ENCODE results near the gene IL4R. TPM values are rescaled to one million over a fixed set of nuclear protein-coding genes. Genes with fewer than 3 reads are reported as not detected.
A peak's percentile ranks its signal among the peaks of the same experiment; 100 is the strongest.

The IL4R gene
- total and polyA plus RNA-seq, 10 of the 15 experiments (the other 5 are each of a cell fraction or from before 2014, with no cell fraction given), result 2.6 to 70.4 (median 36.6) TPM

DNA sequence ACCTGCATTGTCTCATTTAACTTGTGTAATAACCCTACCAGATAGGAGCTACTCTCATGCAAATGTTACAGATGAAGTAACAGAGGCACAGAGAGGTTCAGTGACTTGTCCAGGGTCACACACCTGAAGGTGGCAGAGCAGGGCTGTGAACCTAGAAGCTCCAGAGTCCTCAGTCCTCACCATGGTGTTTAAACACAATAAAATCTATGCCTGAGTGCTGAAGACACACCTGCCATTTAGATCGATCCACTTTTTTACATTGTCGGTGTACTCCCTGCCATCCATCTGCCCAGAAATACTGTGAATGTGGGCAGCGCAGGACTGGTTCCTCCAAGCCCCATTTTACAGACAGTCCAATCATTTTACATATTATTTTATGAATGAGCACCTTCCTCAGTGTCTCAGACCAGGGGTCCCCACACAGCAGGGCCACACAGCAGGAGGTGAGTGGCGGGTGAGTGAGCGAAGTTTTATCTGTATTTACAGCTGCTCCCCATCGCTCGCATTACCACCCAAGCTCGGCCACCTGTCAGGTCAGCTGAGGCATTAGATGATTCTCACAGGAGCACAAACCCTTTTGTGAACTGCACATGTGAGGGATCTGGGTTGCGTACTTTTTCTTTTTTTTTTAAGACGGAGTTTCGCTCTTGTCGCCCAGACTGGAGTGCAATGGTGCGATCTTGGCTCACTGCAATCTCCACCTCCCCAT is 5.6 kb downstream of the IL4R start:
- no peak for TF ChIP-seq CBX3 (IDR thresholded peaks at IDR 0.05; ENCODE audit: borderline replicate concordance, low read depth)
- no peak for TF ChIP-seq ZNF207 (IDR thresholded peaks at IDR 0.05; ENCODE audit: borderline replicate concordance)
- TF ChIP-seq, protein P1, sequence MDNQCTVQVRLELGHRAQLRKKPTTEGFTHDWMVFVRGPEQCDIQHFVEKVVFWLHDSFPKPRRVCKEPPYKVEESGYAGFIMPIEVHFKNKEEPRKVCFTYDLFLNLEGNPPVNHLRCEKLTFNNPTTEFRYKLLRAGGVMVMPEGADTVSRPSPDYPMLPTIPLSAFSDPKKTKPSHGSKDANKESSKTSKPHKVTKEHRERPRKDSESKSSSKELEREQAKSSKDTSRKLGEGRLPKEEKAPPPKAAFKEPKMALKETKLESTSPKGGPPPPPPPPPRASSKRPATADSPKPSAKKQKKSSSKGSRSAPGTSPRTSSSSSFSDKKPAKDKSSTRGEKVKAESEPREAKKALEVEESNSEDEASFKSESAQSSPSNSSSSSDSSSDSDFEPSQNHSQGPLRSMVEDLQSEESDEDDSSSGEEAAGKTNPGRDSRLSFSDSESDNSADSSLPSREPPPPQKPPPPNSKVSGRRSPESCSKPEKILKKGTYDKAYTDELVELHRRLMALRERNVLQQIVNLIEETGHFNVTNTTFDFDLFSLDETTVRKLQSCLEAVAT (IDR thresholded peaks at IDR 0.05), result 0 out of 2 replicates have a peak, but pooled peaks have one; percentile 15
- intact Hi-C loops (cut with micrococcal nuclease; ENCODE audit: unreplicated experiment), result loop anchor here (5.0 kb wide), 2 partner anchors 48 to 52 kb away; partner anchors contain the start of gene NSMCE1
- Histone ChIP-seq H3K4me3 (no peak overlapping the region), H3K36me3 (ENCODE audit: control insufficient read depth in 2 of 2, insufficient read depth in 2 of 2, low read length in 1 of 2) (no peaks in the 10 kb centered on the region; a peak in 1 of 4 replicates), H3K9ac (ENCODE audit: control insufficient read depth, insufficient read depth, low read length) (peak overlapping the region; percentile 10; the same call in 1 of the 2 replicates), H3K9me3 (replicated peaks; ENCODE audit: control insufficient read depth, insufficient read depth, low read length) (no peaks in the 10 kb centered on the region), H3K27ac (ENCODE audit: control insufficient read depth, insufficient read depth) (peak overlapping the region; percentile 45; the same call in 1 of the 2 replicates), H3K4me1 (ENCODE audit: control insufficient read depth, insufficient read depth, low read length) (peaks cover 30% of the 10 kb centered on the region), H3K79me2 (ENCODE audit: control insufficient read depth, insufficient read depth, low read length) (peaks cover 82% of the 10 kb centered on the region), H3K4me2 (ENCODE audit: control insufficient read depth, insufficient read depth) (peak overlapping the region; percentile 81), H2AFZ (ENCODE audit: control insufficient read depth, low read depth, low read length) (no peak overlapping the region), H3K27me3 (replicated peaks in 1 of 2; ENCODE audit: control insufficient read depth in 2 of 2, insufficient read depth in 2 of 2, low read length in 1 of 2) (no peaks in the 10 kb centered on the region), H4K20me1 (ENCODE audit: control insufficient read depth, insufficient read depth) (peaks cover 5% of the 10 kb centered on the region)
- ChIA-PET SMC1A (ENCODE audit: uncharacterized antibody, unreplicated experiment) (interaction anchor here (0.8 to 9.6 kb wide), 12 partner anchors 9 to 81 kb away, joined by 3 to 88 read pairs (median 5); no protein-coding TSS in a partner anchor), RAD21 (ENCODE audit: unreplicated experiment) (interaction anchor here (1.0 to 8.3 kb wide), 5 partner anchors 47 to 131 kb away, joined by 3 to 93 read pairs (median 5); no protein-coding TSS in a partner anchor), POLR2A (interaction anchor here (0.6 to 3.1 kb wide), 9 partner anchors 47 to 140 kb away, joined by 3 to 11 read pairs (median 3); partner anchors contain the start of genes IL21R and KDM8), CTCF (interaction anchor here (0.7 to 9.0 kb wide), 6 partner anchors 9 to 139 kb away, joined by 3 to 119 read pairs (median 13); no protein-coding TSS in a partner anchor)
- 91% methylated on average over 13 of the region's 13 CpGs for WGBS (ENCODE audit: insufficient coverage, insufficient replicate concordance, low lambda C conversion rate, missing lambda C conversion rate)
- FAIRE-seq, result no peak
- TSS peak; percentile 1 for BruUV-seq (replicated peaks)
- no peak for DNase-seq (ENCODE audit: low read depth, low spot score)
- in situ Hi-C loops (cut with MboI), result loop anchor here (5.0 kb wide), 1 partner anchor 82 kb away; no protein-coding TSS in a partner anchor
- ATAC-seq, result no peak
